Mammary epithelial cell (primary cell): ENCODE measurements around the gene MAS1L.

Source experiments
- EZH2 ChIP-seq: IDR thresholded peaks from 2 replicates; pipeline ENCODE4 v1.6.1; 2012; ENCODE audit warnings: low read length, inconsistent platforms, borderline replicate concordance
- TF ChIP-seq, protein P1 (sequence below), 2 donors: IDR thresholded peaks in 1 of 2; conservative IDR thresholded peaks in 1 of 2; 2 replicates each; pipeline ENCODE4 v1.5.1; 2011 to 2012; ENCODE audit warnings: inconsistent platforms in 2 of 2, low read length in 2 of 2, mild to moderate bottlenecking in 2 of 2, control low read depth in 1 of 2, low read depth in 1 of 2; ENCODE audit not compliant: insufficient read depth in 1 of 2; ENCODE audit errors: extremely low read depth in 1 of 2

- TF ChIP-seq, protein P1, sequence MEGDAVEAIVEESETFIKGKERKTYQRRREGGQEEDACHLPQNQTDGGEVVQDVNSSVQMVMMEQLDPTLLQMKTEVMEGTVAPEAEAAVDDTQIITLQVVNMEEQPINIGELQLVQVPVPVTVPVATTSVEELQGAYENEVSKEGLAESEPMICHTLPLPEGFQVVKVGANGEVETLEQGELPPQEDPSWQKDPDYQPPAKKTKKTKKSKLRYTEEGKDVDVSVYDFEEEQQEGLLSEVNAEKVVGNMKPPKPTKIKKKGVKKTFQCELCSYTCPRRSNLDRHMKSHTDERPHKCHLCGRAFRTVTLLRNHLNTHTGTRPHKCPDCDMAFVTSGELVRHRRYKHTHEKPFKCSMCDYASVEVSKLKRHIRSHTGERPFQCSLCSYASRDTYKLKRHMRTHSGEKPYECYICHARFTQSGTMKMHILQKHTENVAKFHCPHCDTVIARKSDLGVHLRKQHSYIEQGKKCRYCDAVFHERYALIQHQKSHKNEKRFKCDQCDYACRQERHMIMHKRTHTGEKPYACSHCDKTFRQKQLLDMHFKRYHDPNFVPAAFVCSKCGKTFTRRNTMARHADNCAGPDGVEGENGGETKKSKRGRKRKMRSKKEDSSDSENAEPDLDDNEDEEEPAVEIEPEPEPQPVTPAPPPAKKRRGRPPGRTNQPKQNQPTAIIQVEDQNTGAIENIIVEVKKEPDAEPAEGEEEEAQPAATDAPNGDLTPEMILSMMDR (conservative IDR thresholded peaks at IDR 0.05 in 1 of 2, IDR thresholded peaks at IDR 0.05 in 1 of 2; ENCODE audit: extremely low read depth in 1 of 2, insufficient read depth in 1 of 2, low read depth in 1 of 2, low read length in 2 of 2) = no peak
- TF ChIP-seq EZH2 = no peak
These were observed 43.9 kb upstream of the MAS1L start for GRCh38 chr6:29531668-29532067.
